Trophoblast cell (in vitro differentiated cells and primary cell): ENCODE measurements around the gene POLN.

Experiments
- DNase-seq, 2 donors: peaks; one replicate each; pipeline ENCODE4 v3.0.0-alpha.2; 2016
- H2AFZ ChIP-seq: 2 replicates; pipeline ENCODE4 v1.6.1; 2013; ENCODE audit warnings: low read length, moderate library complexity, mild to moderate bottlenecking; ENCODE audit not compliant: insufficient read depth, poor library complexity
- H2AK5ac ChIP-seq: 2 replicates; pipeline ENCODE4 v1.6.1; 2013; ENCODE audit warnings: mild to moderate bottlenecking, low read length
- H2BK120ac ChIP-seq: 2 replicates; pipeline ENCODE4 v1.6.1; 2013; ENCODE audit warnings: low read length, mild to moderate bottlenecking, moderate library complexity; ENCODE audit not compliant: insufficient read depth, poor library complexity
- H2BK12ac ChIP-seq: 2 replicates; pipeline ENCODE4 v1.6.1; 2013; ENCODE audit warnings: mild to moderate bottlenecking, low read length, moderate library complexity
- H2BK5ac ChIP-seq: 2 replicates; pipeline ENCODE4 v1.6.1; 2013; ENCODE audit warnings: low read length, low read depth, moderate library complexity, mild to moderate bottlenecking; ENCODE audit not compliant: poor library complexity
- H3K14ac ChIP-seq: 2 replicates; pipeline ENCODE4 v1.6.1; 2013; ENCODE audit warnings: mild to moderate bottlenecking, low read length
- H3K18ac ChIP-seq: 2 replicates; pipeline ENCODE4 v1.6.1; 2013; ENCODE audit warnings: mild to moderate bottlenecking, low read length
- H3K23ac ChIP-seq: 2 replicates; pipeline ENCODE4 v1.6.1; 2013; ENCODE audit warnings: low read length
- H3K27ac ChIP-seq: 2 replicates; pipeline ENCODE4 v1.5.1; 2013; ENCODE audit warnings: low read depth, mild to moderate bottlenecking, inconsistent platforms, low read length, moderate library complexity
- H3K27me3 ChIP-seq: 2 replicates; pipeline ENCODE4 v1.6.1; 2013; ENCODE audit warnings: inconsistent platforms, mild to moderate bottlenecking, low read length, moderate library complexity; ENCODE audit not compliant: insufficient read depth
- H3K36me3 ChIP-seq, 2 experiments: 1 replicate in 1 of 2; 2 replicates in 1 of 2; pipeline ENCODE4 v1.6.1; 2013; ENCODE audit warnings: low read length in 2 of 2, mild to moderate bottlenecking in 2 of 2, moderate library complexity in 1 of 2; ENCODE audit not compliant: insufficient read depth in 2 of 2, control insufficient read depth in 1 of 2
- H3K4ac ChIP-seq: 2 replicates; pipeline ENCODE4 v1.6.1; 2013; ENCODE audit warnings: low read depth, mild to moderate bottlenecking, low read length, moderate library complexity
- H3K4me1 ChIP-seq, 2 experiments: 1 replicate in 1 of 2; 2 replicates in 1 of 2; pipeline ENCODE4 v1.6.1; 2013; ENCODE audit warnings: low read length in 2 of 2, mild to moderate bottlenecking in 2 of 2, moderate library complexity in 1 of 2; ENCODE audit not compliant: insufficient read depth in 2 of 2, control insufficient read depth in 1 of 2
- H3K4me2 ChIP-seq: 2 replicates; pipeline ENCODE4 v1.6.1; 2013; ENCODE audit warnings: inconsistent platforms, mild to moderate bottlenecking, low read length, moderate library complexity
- H3K4me3 ChIP-seq: 2 replicates; pipeline ENCODE4 v1.5.1; 2013; ENCODE audit warnings: mild to moderate bottlenecking, low read depth, low read length, inconsistent platforms
- H3K79me1 ChIP-seq: one replicate; pipeline ENCODE4 v1.6.1; 2013; ENCODE audit warnings: low read length
- H3K79me2 ChIP-seq: 2 replicates; pipeline ENCODE4 v1.6.1; 2013; ENCODE audit warnings: low read length, mild to moderate bottlenecking; ENCODE audit not compliant: control insufficient read depth, insufficient read depth, poor library complexity
- H3K9ac ChIP-seq: 2 replicates; pipeline ENCODE4 v1.6.1; 2013; ENCODE audit warnings: mild to moderate bottlenecking, low read length
- H3K9me3 ChIP-seq: 2 replicates; pipeline ENCODE4 v1.6.1; 2013; ENCODE audit warnings: low read depth, mild to moderate bottlenecking, control low read depth, inconsistent platforms, low read length; ENCODE audit not compliant: insufficient read depth
- H4K12ac ChIP-seq: 2 replicates; pipeline ENCODE4 v1.6.1; 2013; ENCODE audit warnings: low read depth, mild to moderate bottlenecking, low read length, moderate library complexity
- H4K8ac ChIP-seq: 2 replicates; pipeline ENCODE4 v1.6.1; 2013; ENCODE audit warnings: low read depth, mild to moderate bottlenecking, low read length, moderate library complexity
- H4K91ac ChIP-seq: one replicate; pipeline ENCODE4 v1.6.1; 2013; ENCODE audit warnings: low read depth, mild to moderate bottlenecking, low read length, moderate library complexity
- WGBS: extraction: QIAGEN DNeasy Blood & Tissue Kit; methylation state at CpG from one replicate; pipeline ENCODE4 v1.1.7; 2013; ENCODE audit warnings: missing lambda C conversion rate; ENCODE audit not compliant: insufficient read length, insufficient coverage; ENCODE audit errors: extremely low coverage; 5-methylcytosine and 5-hydroxymethylcytosine counted together

The POLN gene

GRCh38 chr4:2179717-2180116 lies 62.2 kb downstream of the POLN start:
- H4K8ac ChIP-seq, result no peak overlapping the region
- no peak for DNase-seq
- no peak overlapping the region for H3K23ac ChIP-seq
- no peaks in the 10 kb centered on the region for H3K4me1 ChIP-seq
- no peak overlapping the region for H3K27ac ChIP-seq
- H3K79me1 ChIP-seq, result no peaks in the 10 kb centered on the region
- H2BK5ac ChIP-seq, result no peak overlapping the region
- no peak overlapping the region for H3K9ac ChIP-seq
- no peak overlapping the region for H2AFZ ChIP-seq
- H2AK5ac ChIP-seq, result no peak overlapping the region
- no peak overlapping the region for H3K4ac ChIP-seq
- WGBS, result no CpG with 5 or more reads among the region's 7 CpGs
- H2BK120ac ChIP-seq, result no peak overlapping the region
- no peak overlapping the region for H3K14ac ChIP-seq
- H3K4me2 ChIP-seq, result no peak overlapping the region
- no peak overlapping the region for H4K12ac ChIP-seq
- H4K91ac ChIP-seq, result no peak overlapping the region
- no peak overlapping the region for H3K4me3 ChIP-seq
- H3K9me3 ChIP-seq, result no peaks in the 10 kb centered on the region
- H3K79me2 ChIP-seq, result no peaks in the 10 kb centered on the region
- H3K27me3 ChIP-seq, result no peaks in the 10 kb centered on the region
- no peak overlapping the region for H3K18ac ChIP-seq
- no peak overlapping the region for H2BK12ac ChIP-seq
- no peaks in the 10 kb centered on the region for H3K36me3 ChIP-seq

- Histone ChIP-seq H3K4me1 (no peaks in the 10 kb centered on the region), H3K9me3 (peaks cover 1% of the 10 kb centered on the region), H3K36me3 (no peaks in the 10 kb centered on the region), H3K27me3 (no peaks in the 10 kb centered on the region), H2AFZ (no peak overlapping the region), H3K27ac (no peak overlapping the region), H2BK120ac (no peak overlapping the region), H3K18ac (no peak overlapping the region), H4K91ac (no peak overlapping the region), H4K8ac (no peak overlapping the region), H3K79me2 (no peaks in the 10 kb centered on the region), H3K14ac (no peak overlapping the region), H3K23ac (no peak overlapping the region), H4K12ac (no peak overlapping the region), H3K4ac (no peak overlapping the region), H2BK12ac (no peak overlapping the region), H2AK5ac (no peak overlapping the region), H3K79me1 (no peaks in the 10 kb centered on the region), H2BK5ac (no peak overlapping the region), H3K4me2 (no peak overlapping the region), H3K4me3 (no peak overlapping the region), H3K9ac (no peak overlapping the region)
- no CpG with 5 or more reads among the region's 1 CpG for WGBS
- DNase-seq, result no peak
Observed at GRCh38 chr4:2178986-2179385, 62.9 kb downstream of the POLN start.

- Histone ChIP-seq H3K4me2 (no peak overlapping the region), H3K79me1 (no peaks in the 10 kb centered on the region), H3K23ac (no peak overlapping the region), H3K18ac (no peak overlapping the region), H3K4me3 (no peak overlapping the region), H2AK5ac (no peak overlapping the region), H4K8ac (no peak overlapping the region), H3K14ac (no peak overlapping the region), H2BK5ac (no peak overlapping the region), H3K9me3 (peaks cover 1% of the 10 kb centered on the region), H2BK120ac (no peak overlapping the region), H2BK12ac (no peak overlapping the region), H3K27ac (no peak overlapping the region), H3K4me1 (no peaks in the 10 kb centered on the region), H2AFZ (no peak overlapping the region), H3K9ac (no peak overlapping the region), H4K12ac (no peak overlapping the region), H4K91ac (no peak overlapping the region), H3K79me2 (no peaks in the 10 kb centered on the region), H3K27me3 (no peaks in the 10 kb centered on the region), H3K36me3 (no peaks in the 10 kb centered on the region), H3K4ac (no peak overlapping the region)
- DNase-seq, result no peak
- no CpG with 5 or more reads among the region's 4 CpGs for WGBS
Observed at GRCh38 chr4:2177443-2178093, 64.4 kb downstream of the POLN start.

- H3K9ac ChIP-seq, result no peak overlapping the region
- H3K9me3 ChIP-seq, result peaks cover 1% of the 10 kb centered on the region
- H2BK12ac ChIP-seq, result no peak overlapping the region
- H3K4me1 ChIP-seq, result no peaks in the 10 kb centered on the region
- H2AFZ ChIP-seq, result no peak overlapping the region
- no peak overlapping the region for H2BK5ac ChIP-seq
- H4K12ac ChIP-seq, result no peak overlapping the region
- no CpG with 5 or more reads among the region's 9 CpGs for WGBS
- H3K79me1 ChIP-seq, result no peaks in the 10 kb centered on the region
- H3K4me3 ChIP-seq, result no peak overlapping the region
- no peak overlapping the region for H2BK120ac ChIP-seq
- H3K23ac ChIP-seq, result no peak overlapping the region
- H3K18ac ChIP-seq, result no peak overlapping the region
- no peaks in the 10 kb centered on the region for H3K27me3 ChIP-seq
- H4K91ac ChIP-seq, result no peak overlapping the region
- H3K4ac ChIP-seq, result no peak overlapping the region
- no peak for DNase-seq
- no peak overlapping the region for H3K4me2 ChIP-seq
- H3K27ac ChIP-seq, result no peak overlapping the region
- H3K36me3 ChIP-seq, result no peaks in the 10 kb centered on the region
- no peak overlapping the region for H3K14ac ChIP-seq
- H2AK5ac ChIP-seq, result no peak overlapping the region
- H3K79me2 ChIP-seq, result no peaks in the 10 kb centered on the region
- H4K8ac ChIP-seq, result no peak overlapping the region
Observed at GRCh38 chr4:2175990-2176698, 65.8 kb downstream of the POLN start.
